HEK293 (cell line): Measurements from ENCODE around the gene JPH3.
"Not testable (repeated sequence)": the region's sequence is repeated elsewhere in the genome, so short reads cannot be mapped to it uniquely, and the experiment has no call there.

Experiments used
- CTCF ChIA-PET: fragments of 350-600 bp; formaldehyde crosslinking; extraction: SDS; loops from one replicate; lab custom pipeline; 2021; ENCODE audit warnings: antibody characterized with exemption; lab: Yijun Ruan, JAX
- POLR2A ChIA-PET: fragments of 300-600 bp; formaldehyde crosslinking; extraction: SDS; loops from one replicate; lab custom pipeline; 2020; ENCODE audit warnings: antibody characterized with exemption, inconsistent platforms; lab: Yijun Ruan, JAX
- H3K27ac ChIP-seq: fragments of 200-500 bp; sonication (Bioruptor generic); 2 replicates; pipeline ENCODE4 v1.5.1; 2014; ENCODE audit warnings: low read depth, low read length, control low read depth, inconsistent platforms; ENCODE audit errors: extremely low read depth
- H3K36me3 ChIP-seq, 2 experiments: fragments of 200-500 bp in 1 of 2; sonication (Bioruptor generic) in 1 of 2; 1 replicate in 1 of 2; 2 replicates in 1 of 2; pipeline ENCODE4 v1.5.1; 2014 to 2017; ENCODE audit warnings: inconsistent platforms in 2 of 2, low read length in 2 of 2; ENCODE audit not compliant: control insufficient read depth in 2 of 2, insufficient read depth in 1 of 2
- H3K4me1 ChIP-seq: fragments of 200-500 bp; sonication (Bioruptor generic); 2 replicates; pipeline ENCODE4 v1.5.1; 2014; ENCODE audit warnings: mild to moderate bottlenecking, low read length, inconsistent platforms; ENCODE audit not compliant: control insufficient read depth, insufficient read depth
- H3K4me3 ChIP-seq: 2 replicates; pipeline ENCODE4 v1.5.1; 2011; ENCODE audit warnings: low read depth, mild to moderate bottlenecking, control low read depth, low read length, moderate library complexity
- H3K9me3 ChIP-seq: fragments of 200-500 bp; sonication (Bioruptor generic); 2 replicates; pipeline ENCODE4 v1.5.1; 2014; ENCODE audit warnings: low read depth, low read length, inconsistent platforms; ENCODE audit not compliant: control insufficient read depth, insufficient read depth
- KLF1 ChIP-seq: fragments of 450-650 bp; formaldehyde crosslinking; IDR thresholded peaks from 2 replicates; pipeline ENCODE4 v1.5.1; 2016; ENCODE audit warnings: missing biosample characterization, missing genetic modification characterization
- KLF8 ChIP-seq: fragments of 450-650 bp; formaldehyde crosslinking; IDR thresholded peaks from 2 replicates; pipeline ENCODE4 v1.5.1; 2016; ENCODE audit warnings: missing biosample characterization, missing genetic modification characterization
- MYNN ChIP-seq: fragments of 450-650 bp; formaldehyde crosslinking; IDR thresholded peaks from 2 replicates; pipeline ENCODE4 v1.5.1; 2016; ENCODE audit warnings: missing biosample characterization, missing genetic modification characterization, borderline replicate concordance
- ZBTB7A ChIP-seq: fragments of 450-650 bp; formaldehyde crosslinking; IDR thresholded peaks from 2 replicates; pipeline ENCODE4 v1.5.1; 2016; ENCODE audit warnings: low read depth, missing biosample characterization, missing genetic modification characterization
- ZNF112 ChIP-seq: fragments of 450-650 bp; formaldehyde crosslinking; IDR thresholded peaks from 2 replicates; pipeline ENCODE4 v1.5.0; 2017; ENCODE audit warnings: missing biosample characterization, missing genetic modification characterization
- ZNF239 ChIP-seq: fragments of 450-650 bp; formaldehyde crosslinking; IDR thresholded peaks from 2 replicates; pipeline ENCODE4 v1.5.1; 2016; ENCODE audit warnings: missing biosample characterization, missing genetic modification characterization
- ZNF549 ChIP-seq: fragments of 450-650 bp; IDR thresholded peaks from 2 replicates; pipeline ENCODE4 v1.5.1; 2018; ENCODE audit warnings: missing biosample characterization, missing genetic modification characterization, mild to moderate bottlenecking, inconsistent platforms, moderate library complexity
- ZNF558 ChIP-seq: fragments of 450-650 bp; formaldehyde crosslinking; IDR thresholded peaks from 2 replicates; pipeline ENCODE4 v1.5.1; 2016; ENCODE audit warnings: missing biosample characterization, missing genetic modification characterization
- ZNF658 ChIP-seq: fragments of 450-650 bp; formaldehyde crosslinking; IDR thresholded peaks from 2 replicates; pipeline ENCODE4; 2016; ENCODE audit warnings: missing biosample characterization, missing genetic modification characterization
- ZNF843 ChIP-seq: fragments of 450-650 bp; formaldehyde crosslinking; IDR thresholded peaks from 2 replicates; pipeline ENCODE4 v1.5.1; 2016; ENCODE audit warnings: missing biosample characterization, missing genetic modification characterization
- ZSCAN16 ChIP-seq: fragments of 450-650 bp; formaldehyde crosslinking; IDR thresholded peaks from 2 replicates; pipeline ENCODE4 v1.5.1; 2016; ENCODE audit warnings: missing biosample characterization, missing genetic modification characterization
- TF ChIP-seq, protein P1 (sequence below): fragments of 450-650 bp; formaldehyde crosslinking; IDR thresholded peaks from 2 replicates; pipeline ENCODE4 v1.5.1; 2017; ENCODE audit warnings: missing biosample characterization, missing genetic modification characterization
- TF ChIP-seq, protein P2 (sequence below): fragments of 450-650 bp; formaldehyde crosslinking; IDR thresholded peaks from 2 replicates; pipeline ENCODE4 v1.5.1; 2017; ENCODE audit warnings: missing biosample characterization, missing genetic modification characterization
- TF ChIP-seq, protein P3 (sequence below): fragments of 450-650 bp; formaldehyde crosslinking; IDR thresholded peaks from 2 replicates; pipeline ENCODE4 v1.5.1; 2016; ENCODE audit warnings: missing biosample characterization, missing genetic modification characterization
- TF ChIP-seq, protein P4 (sequence below): fragments of 450-650 bp; formaldehyde crosslinking; IDR thresholded peaks from 2 replicates; pipeline ENCODE4 v1.5.1; 2017; ENCODE audit warnings: missing biosample characterization, mild to moderate bottlenecking, missing genetic modification characterization, moderate library complexity
- TF ChIP-seq, protein P5 (sequence below): fragments of 450-650 bp; formaldehyde crosslinking; IDR thresholded peaks from 2 replicates; pipeline ENCODE4; 2016; ENCODE audit warnings: missing biosample characterization, missing genetic modification characterization

Gene JPH3

DNA sequence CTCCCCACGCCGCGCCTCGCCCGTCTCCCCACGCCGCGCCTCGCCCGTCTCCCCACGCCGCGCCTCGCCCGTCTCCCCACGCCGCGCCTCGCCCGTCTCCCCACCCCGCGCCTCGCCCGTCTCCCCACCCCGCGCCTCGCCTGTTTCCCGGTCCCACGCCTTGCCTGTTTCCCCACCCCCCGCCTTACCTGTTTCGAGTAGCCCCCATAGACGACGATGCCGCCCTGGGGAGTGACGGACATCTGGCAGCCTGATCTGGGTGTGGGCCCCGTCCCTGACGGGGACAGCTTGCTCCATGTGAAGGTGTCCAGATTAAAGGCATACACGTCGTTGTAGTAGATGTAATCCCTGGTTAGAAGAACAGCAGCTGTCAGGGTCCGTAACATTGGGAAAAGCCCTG, 124.3 kb downstream of the JPH3 start:
- peak; percentile 60; the same call in 1 of the 2 replicates for TF ChIP-seq KLF8 (tag by site-specific recombination)
- TF ChIP-seq, protein P1, sequence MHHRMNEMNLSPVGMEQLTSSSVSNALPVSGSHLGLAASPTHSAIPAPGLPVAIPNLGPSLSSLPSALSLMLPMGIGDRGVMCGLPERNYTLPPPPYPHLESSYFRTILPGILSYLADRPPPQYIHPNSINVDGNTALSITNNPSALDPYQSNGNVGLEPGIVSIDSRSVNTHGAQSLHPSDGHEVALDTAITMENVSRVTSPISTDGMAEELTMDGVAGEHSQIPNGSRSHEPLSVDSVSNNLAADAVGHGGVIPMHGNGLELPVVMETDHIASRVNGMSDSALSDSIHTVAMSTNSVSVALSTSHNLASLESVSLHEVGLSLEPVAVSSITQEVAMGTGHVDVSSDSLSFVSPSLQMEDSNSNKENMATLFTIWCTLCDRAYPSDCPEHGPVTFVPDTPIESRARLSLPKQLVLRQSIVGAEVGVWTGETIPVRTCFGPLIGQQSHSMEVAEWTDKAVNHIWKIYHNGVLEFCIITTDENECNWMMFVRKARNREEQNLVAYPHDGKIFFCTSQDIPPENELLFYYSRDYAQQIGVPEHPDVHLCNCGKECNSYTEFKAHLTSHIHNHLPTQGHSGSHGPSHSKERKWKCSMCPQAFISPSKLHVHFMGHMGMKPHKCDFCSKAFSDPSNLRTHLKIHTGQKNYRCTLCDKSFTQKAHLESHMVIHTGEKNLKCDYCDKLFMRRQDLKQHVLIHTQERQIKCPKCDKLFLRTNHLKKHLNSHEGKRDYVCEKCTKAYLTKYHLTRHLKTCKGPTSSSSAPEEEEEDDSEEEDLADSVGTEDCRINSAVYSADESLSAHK (tag by site-specific recombination): peak; percentile 88
- TF ChIP-seq KLF1 (tag by site-specific recombination): peak; percentile 96
- H3K36me3 ChIP-seq: peaks cover 3 to 49% of the 10 kb centered on the region in 2 experiments; a peak in 2 of 3 replicates
- POLR2A ChIA-PET, H3K4me1 ChIP-seq, H3K27ac ChIP-seq, CTCF ChIA-PET, H3K9me3 ChIP-seq, H3K4me3 ChIP-seq: not testable (repeated sequence)

DNA sequence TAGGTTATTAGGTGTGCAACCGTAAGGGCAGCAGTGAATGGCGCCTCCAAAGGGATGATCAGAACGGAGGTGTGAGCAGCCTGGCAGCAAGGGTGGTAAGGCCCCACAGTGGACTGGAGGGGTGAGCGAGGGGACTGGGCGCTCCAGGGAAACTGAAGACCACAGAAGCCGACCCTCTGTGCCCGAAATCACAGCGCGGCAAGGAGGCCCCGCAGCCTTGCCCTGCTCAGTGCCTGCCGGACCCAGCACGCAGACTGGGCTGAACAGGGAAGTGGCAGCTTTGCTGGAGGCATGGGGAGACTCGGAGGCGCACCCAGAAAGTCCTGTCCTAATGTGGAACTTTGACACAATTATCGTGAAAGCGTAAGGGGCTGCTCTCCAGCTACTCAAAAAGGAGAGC, 125.0 kb downstream of the JPH3 start:
- H3K9me3 ChIP-seq: no peaks in the 10 kb centered on the region
- CTCF ChIA-PET: no interaction called here
- POLR2A ChIA-PET: no interaction called here
- TF ChIP-seq ZNF658 (tag by site-specific recombination) (no peak), ZNF239 (no peak)
- TF ChIP-seq, protein P1 (tag by site-specific recombination): no peak
- TF ChIP-seq, all 188 proteins: peak for 0
- Histone ChIP-seq H3K4me1 (peaks cover 4% of the 10 kb centered on the region), H3K4me3 (no peak overlapping the region), H3K36me3 (peaks cover 6 to 44% of the 10 kb centered on the region in 2 experiments; a peak in 2 of 3 replicates), H3K27ac (no peak overlapping the region)

DNA sequence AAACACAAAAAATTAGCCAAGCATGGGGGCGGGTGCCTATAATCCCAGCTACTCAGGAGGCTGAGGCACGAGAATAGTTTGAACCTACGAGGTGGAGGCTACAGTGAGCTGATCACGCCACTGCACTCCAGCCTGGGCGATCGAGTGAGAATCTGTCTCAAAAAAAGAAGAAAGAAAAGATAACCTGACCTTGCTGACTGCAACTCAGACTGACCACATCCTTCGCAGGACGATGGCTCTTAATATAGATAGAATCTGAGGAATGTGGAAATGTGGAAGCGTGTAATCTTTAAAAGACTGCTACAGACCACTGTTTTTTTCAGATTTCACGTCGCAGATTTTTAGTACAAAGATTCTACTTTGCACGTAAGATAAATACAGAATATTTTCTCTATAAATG, 125.7 kb downstream of the JPH3 start:
- ChIA-PET CTCF (interaction anchor here (0.6 kb wide), 1 partner anchor 51 kb away, joined by 3 read pairs; no protein-coding TSS in a partner anchor), POLR2A (no interaction called here)
- no peak overlapping the region for H3K4me3 ChIP-seq
- peaks cover 4% of the 10 kb centered on the region for H3K4me1 ChIP-seq
- H3K27ac ChIP-seq: no peak overlapping the region
- H3K36me3 ChIP-seq: peaks cover 6 to 38% of the 10 kb centered on the region in 2 experiments; a peak in 2 of 3 replicates
- no peaks in the 10 kb centered on the region for H3K9me3 ChIP-seq
- no peak for TF ChIP-seq ZNF843 (tag by site-specific recombination)
- TF ChIP-seq, protein P2, sequence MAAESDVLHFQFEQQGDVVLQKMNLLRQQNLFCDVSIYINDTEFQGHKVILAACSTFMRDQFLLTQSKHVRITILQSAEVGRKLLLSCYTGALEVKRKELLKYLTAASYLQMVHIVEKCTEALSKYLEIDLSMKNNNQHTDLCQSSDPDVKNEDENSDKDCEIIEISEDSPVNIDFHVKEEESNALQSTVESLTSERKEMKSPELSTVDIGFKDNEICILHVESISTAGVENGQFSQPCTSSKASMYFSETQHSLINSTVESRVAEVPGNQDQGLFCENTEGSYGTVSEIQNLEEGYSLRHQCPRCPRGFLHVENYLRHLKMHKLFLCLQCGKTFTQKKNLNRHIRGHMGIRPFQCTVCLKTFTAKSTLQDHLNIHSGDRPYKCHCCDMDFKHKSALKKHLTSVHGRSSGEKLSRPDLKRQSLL (tag by site-specific recombination): no peak
- TF ChIP-seq, protein P3, sequence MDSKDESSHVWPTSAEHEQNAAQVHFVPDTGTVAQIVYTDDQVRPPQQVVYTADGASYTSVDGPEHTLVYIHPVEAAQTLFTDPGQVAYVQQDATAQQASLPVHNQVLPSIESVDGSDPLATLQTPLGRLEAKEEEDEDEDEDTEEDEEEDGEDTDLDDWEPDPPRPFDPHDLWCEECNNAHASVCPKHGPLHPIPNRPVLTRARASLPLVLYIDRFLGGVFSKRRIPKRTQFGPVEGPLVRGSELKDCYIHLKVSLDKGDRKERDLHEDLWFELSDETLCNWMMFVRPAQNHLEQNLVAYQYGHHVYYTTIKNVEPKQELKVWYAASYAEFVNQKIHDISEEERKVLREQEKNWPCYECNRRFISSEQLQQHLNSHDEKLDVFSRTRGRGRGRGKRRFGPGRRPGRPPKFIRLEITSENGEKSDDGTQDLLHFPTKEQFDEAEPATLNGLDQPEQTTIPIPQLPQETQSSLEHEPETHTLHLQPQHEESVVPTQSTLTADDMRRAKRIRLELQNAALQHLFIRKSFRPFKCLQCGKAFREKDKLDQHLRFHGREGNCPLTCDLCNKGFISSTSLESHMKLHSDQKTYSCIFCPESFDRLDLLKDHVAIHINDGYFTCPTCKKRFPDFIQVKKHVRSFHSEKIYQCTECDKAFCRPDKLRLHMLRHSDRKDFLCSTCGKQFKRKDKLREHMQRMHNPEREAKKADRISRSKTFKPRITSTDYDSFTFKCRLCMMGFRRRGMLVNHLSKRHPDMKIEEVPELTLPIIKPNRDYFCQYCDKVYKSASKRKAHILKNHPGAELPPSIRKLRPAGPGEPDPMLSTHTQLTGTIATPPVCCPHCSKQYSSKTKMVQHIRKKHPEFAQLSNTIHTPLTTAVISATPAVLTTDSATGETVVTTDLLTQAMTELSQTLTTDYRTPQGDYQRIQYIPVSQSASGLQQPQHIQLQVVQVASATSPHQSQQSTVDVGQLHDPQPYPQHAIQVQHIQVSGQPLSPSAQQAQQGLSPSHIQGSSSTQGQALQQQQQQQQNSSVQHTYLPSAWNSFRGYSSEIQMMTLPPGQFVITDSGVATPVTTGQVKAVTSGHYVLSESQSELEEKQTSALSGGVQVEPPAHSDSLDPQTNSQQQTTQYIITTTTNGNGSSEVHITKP (tag by site-specific recombination): no peak
- TF ChIP-seq, protein P4, sequence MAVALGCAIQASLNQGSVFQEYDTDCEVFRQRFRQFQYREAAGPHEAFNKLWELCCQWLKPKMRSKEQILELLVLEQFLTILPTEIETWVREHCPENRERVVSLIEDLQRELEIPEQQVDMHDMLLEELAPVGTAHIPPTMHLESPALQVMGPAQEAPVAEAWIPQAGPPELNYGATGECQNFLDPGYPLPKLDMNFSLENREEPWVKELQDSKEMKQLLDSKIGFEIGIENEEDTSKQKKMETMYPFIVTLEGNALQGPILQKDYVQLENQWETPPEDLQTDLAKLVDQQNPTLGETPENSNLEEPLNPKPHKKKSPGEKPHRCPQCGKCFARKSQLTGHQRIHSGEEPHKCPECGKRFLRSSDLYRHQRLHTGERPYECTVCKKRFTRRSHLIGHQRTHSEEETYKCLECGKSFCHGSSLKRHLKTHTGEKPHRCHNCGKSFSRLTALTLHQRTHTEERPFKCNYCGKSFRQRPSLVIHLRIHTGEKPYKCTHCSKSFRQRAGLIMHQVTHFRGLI (tag by site-specific recombination): no peak
- no peak for TF ChIP-seq ZNF549 (tag by site-specific recombination)
- TF ChIP-seq ZBTB7A: no peak
- TF ChIP-seq ZSCAN16 (tag by site-specific recombination): no peak
- TF ChIP-seq ZNF112: no peak
- no peak for TF ChIP-seq ZNF558 (tag by site-specific recombination)
- no peak for TF ChIP-seq MYNN (tag by site-specific recombination)
- TF ChIP-seq, protein P5, sequence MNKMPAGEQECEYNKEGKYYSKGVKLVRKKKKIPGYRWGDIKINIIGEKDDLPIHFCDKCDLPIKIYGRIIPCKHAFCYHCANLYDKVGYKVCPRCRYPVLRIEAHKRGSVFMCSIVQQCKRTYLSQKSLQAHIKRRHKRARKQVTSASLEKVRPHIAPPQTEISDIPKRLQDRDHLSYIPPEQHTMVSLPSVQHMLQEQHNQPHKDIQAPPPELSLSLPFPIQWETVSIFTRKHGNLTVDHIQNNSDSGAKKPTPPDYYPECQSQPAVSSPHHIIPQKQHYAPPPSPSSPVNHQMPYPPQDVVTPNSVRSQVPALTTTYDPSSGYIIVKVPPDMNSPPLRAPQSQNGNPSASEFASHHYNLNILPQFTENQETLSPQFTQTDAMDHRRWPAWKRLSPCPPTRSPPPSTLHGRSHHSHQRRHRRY (tag by site-specific recombination): no peak
